ENCODE measurements around the gene FANCB.

The FANCB gene

GRCh38 chrX:14837155-14837554 is 35.7 kb downstream of the FANCB start:
- DNase-seq (ENCODE audit: low read depth in 2 of 3, low spot score in 2 of 3): no peak

GRCh38 chrX:14832586-14832985 is 40.3 kb downstream of the FANCB start:
- no peak for DNase-seq (ENCODE audit: low read depth in 2 of 3, low spot score in 2 of 3)

GRCh38 chrX:14832151-14832550 is 40.7 kb downstream of the FANCB start:
- no peak for DNase-seq (ENCODE audit: low read depth in 2 of 3, low spot score in 2 of 3)

- DNase-seq (ENCODE audit: low read depth in 2 of 3, low spot score in 2 of 3): no peak
Measured at GRCh38 chrX:14829643-14830042, 43.2 kb downstream of the FANCB start.

GRCh38 chrX:14826319-14826718 is 46.5 kb downstream of the FANCB start:
- DNase-seq (ENCODE audit: low read depth in 2 of 3, low spot score in 2 of 3): no peak

- no peak for DNase-seq (ENCODE audit: low read depth in 2 of 3, low spot score in 2 of 3)
Measured at GRCh38 chrX:14825851-14826250, 47.0 kb downstream of the FANCB start.

GRCh38 chrX:14819769-14820168 is 53.1 kb downstream of the FANCB start:
- no peak for DNase-seq (ENCODE audit: low read depth in 2 of 3, low spot score in 2 of 3)

- no peak for DNase-seq (ENCODE audit: low read depth in 2 of 3, low spot score in 2 of 3)
Measured at GRCh38 chrX:14817571-14817970, 55.3 kb downstream of the FANCB start.

- no peak for DNase-seq (ENCODE audit: low read depth in 2 of 3, low spot score in 2 of 3)
Measured at GRCh38 chrX:14802943-14803710, 69.7 kb downstream of the FANCB start.

GRCh38 chrX:14801136-14801535 is 71.7 kb downstream of the FANCB start:
- DNase-seq (ENCODE audit: low read depth in 2 of 3, low spot score in 2 of 3): no peak

GRCh38 chrX:14798805-14799397 is 74.0 kb downstream of the FANCB start:
- no peak for DNase-seq (ENCODE audit: low read depth in 2 of 3, low spot score in 2 of 3)
